Epithelial cell of prostate (primary cell): ENCODE results near the gene RAPGEF6.
"Not testable (repeated sequence)": the region's sequence is repeated elsewhere in the genome, so short reads cannot be mapped to it uniquely, and the experiment has no call there.

Experiments
- DNase-seq: peaks from one replicate; pipeline ENCODE4 v3.0.0-alpha.2; 2011; ENCODE audit warnings: low read depth, low spot score
- H3K27ac ChIP-seq: fragments of 450-650 bp; 2 replicates; pipeline ENCODE4 v1.5.1; 2017; ENCODE audit warnings: mild to moderate bottlenecking

The RAPGEF6 gene

GRCh38 chr5:131396015-131396414, 239.0 kb downstream of the RAPGEF6 start:
- H3K27ac ChIP-seq: no peak overlapping the region
- no peak for DNase-seq

GRCh38 chr5:131394128-131394527, 240.9 kb downstream of the RAPGEF6 start:
- H3K27ac ChIP-seq: peak overlapping the region; percentile 36
- DNase-seq: peak; percentile 33

- H3K27ac ChIP-seq: peak overlapping the region; percentile 36
- DNase-seq: no peak
Observed at GRCh38 chr5:131393498-131393968, 241.5 kb downstream of the RAPGEF6 start.

GRCh38 chr5:131392466-131393095, 242.4 kb downstream of the RAPGEF6 start:
- no peak overlapping the region for H3K27ac ChIP-seq
- no peak for DNase-seq

GRCh38 chr5:131389869-131390265, 245.2 kb downstream of the RAPGEF6 start:
- DNase-seq: no peak
- H3K27ac ChIP-seq: no peak overlapping the region

- H3K27ac ChIP-seq: no peak overlapping the region
- no peak for DNase-seq
Observed at GRCh38 chr5:131389096-131389868, 245.7 kb downstream of the RAPGEF6 start.

- no peak overlapping the region for H3K27ac ChIP-seq
- DNase-seq: no peak
Observed at GRCh38 chr5:131387255-131387654, 247.8 kb downstream of the RAPGEF6 start.

- DNase-seq: no peak
Observed at GRCh38 chr5:131386779-131387178, 248.2 kb downstream of the RAPGEF6 start.

GRCh38 chr5:131386124-131386523, 248.9 kb downstream of the RAPGEF6 start:
- DNase-seq: no peak

More at GRCh38 chr5:131386779-131387178, 248.2 kb downstream of the RAPGEF6 start:
- no peak overlapping the region for H3K27ac ChIP-seq

GRCh38 chr5:131384616-131385214, 250.3 kb downstream of the RAPGEF6 start:
- no peak for DNase-seq
- H3K27ac ChIP-seq: no peak overlapping the region

More at GRCh38 chr5:131386124-131386523, 248.9 kb downstream of the RAPGEF6 start:
- no peak overlapping the region for H3K27ac ChIP-seq

- no peak overlapping the region for H3K27ac ChIP-seq
- no peak for DNase-seq
Observed at GRCh38 chr5:131384173-131384572, 250.9 kb downstream of the RAPGEF6 start.

- no peak overlapping the region for H3K27ac ChIP-seq
- DNase-seq: peak; percentile 36
Observed at GRCh38 chr5:131382407-131383395, 252.3 kb downstream of the RAPGEF6 start.

- H3K27ac ChIP-seq: no peak overlapping the region
- DNase-seq: no peak
Observed at GRCh38 chr5:131381777-131382176, 253.3 kb downstream of the RAPGEF6 start.

- no peak overlapping the region for H3K27ac ChIP-seq
- no peak for DNase-seq
Observed at GRCh38 chr5:131381021-131381420, 254.0 kb downstream of the RAPGEF6 start.

GRCh38 chr5:131380238-131380637, 254.8 kb downstream of the RAPGEF6 start:
- not testable (repeated sequence) for H3K27ac ChIP-seq, DNase-seq

- no peak for DNase-seq
- H3K27ac ChIP-seq: no peak overlapping the region
Observed at GRCh38 chr5:131379723-131380122, 255.3 kb downstream of the RAPGEF6 start.

- no peak overlapping the region for H3K27ac ChIP-seq
- DNase-seq: no peak
Observed at GRCh38 chr5:131378721-131379541, 256.1 kb downstream of the RAPGEF6 start.

GRCh38 chr5:131377785-131378325, 257.2 kb downstream of the RAPGEF6 start:
- no peak overlapping the region for H3K27ac ChIP-seq

GRCh38 chr5:131377346-131377745, 257.7 kb downstream of the RAPGEF6 start:
- H3K27ac ChIP-seq: no peak overlapping the region
- no peak for DNase-seq

More at GRCh38 chr5:131377785-131378325, 257.2 kb downstream of the RAPGEF6 start:
- no peak for DNase-seq
